A549 (cell line): ENCODE results near the gene C2orf69.

Experiments used
- BHLHE40 ChIP-seq: IDR thresholded peaks from 2 replicates; pipeline ENCODE4 v1.6.1; 2012; ENCODE audit warnings: low read depth, low read length, inconsistent platforms
- CBX8 ChIP-seq: fragments of 200-600 bp; sonication (generic); IDR thresholded peaks from 2 replicates; pipeline ENCODE4 v1.6.1; 2016
- CTCF ChIP-seq: fragments of >200 bp; sonication (Bioruptor Twin); formaldehyde crosslinking; IDR thresholded peaks from 3 replicates; pipeline ENCODE4 v1.5.1; 2016
- KDM1A ChIP-seq: fragments of 200-600 bp; sonication (generic); IDR thresholded peaks from 2 replicates; pipeline ENCODE4 v1.6.1; 2016; ENCODE audit warnings: low read depth, mild to moderate bottlenecking
- POLR2A ChIP-seq: IDR thresholded peaks from 2 replicates; pipeline ENCODE4 v1.6.1; 2012; ENCODE audit warnings: mild to moderate bottlenecking, low read length

GRCh38 chr2:199869227-199869541 lies 41.9 kb upstream of the C2orf69 start:
- TF ChIP-seq CBX8 (no peak), CTCF (no peak), POLR2A (no peak), BHLHE40 (no peak), KDM1A (no peak)
